Keratinocyte (primary cell): ENCODE measurements around the gene HLA-F.

Source experiments
- EZH2 ChIP-seq: IDR thresholded peaks from one replicate; pipeline ENCODE4 v1.6.1; 2012; ENCODE audit warnings: inconsistent platforms, mild to moderate bottlenecking, low read length, moderate library complexity
- TF ChIP-seq, protein P1 (sequence below), 3 experiments: IDR thresholded peaks in 1 of 3; conservative IDR thresholded peaks in 1 of 3; optimal IDR thresholded peaks in 1 of 3; 2 replicates in 2 of 3; 3 replicates in 1 of 3; pipeline versions ENCODE3 to v1.5.1; 2011; ENCODE audit warnings: low read length in 3 of 3, mild to moderate bottlenecking in 3 of 3, moderate library complexity in 2 of 3, control low read depth in 1 of 3, inconsistent platforms in 1 of 3; ENCODE audit not compliant: insufficient read depth in 2 of 3; ENCODE audit errors: extremely low read depth in 1 of 3

DNA sequence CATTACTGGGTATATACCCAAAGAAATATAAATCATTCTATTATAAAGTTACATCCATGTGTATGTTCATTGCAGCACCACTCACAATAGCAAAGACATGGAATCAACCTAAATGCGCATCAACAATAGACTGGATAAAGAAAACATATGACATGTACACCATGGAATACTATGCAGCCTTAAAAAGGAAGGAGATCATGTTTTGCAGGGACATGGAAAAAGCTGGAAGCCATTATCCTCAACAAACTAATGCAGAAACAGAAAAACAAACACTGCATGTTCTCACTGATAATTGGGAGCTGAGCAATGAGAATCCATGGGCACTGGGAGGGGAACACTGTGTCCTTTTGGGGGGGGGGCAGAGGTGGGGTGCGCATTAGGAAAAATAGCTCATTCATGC lies 53.5 kb downstream of the HLA-F start:
- TF ChIP-seq, protein P1, sequence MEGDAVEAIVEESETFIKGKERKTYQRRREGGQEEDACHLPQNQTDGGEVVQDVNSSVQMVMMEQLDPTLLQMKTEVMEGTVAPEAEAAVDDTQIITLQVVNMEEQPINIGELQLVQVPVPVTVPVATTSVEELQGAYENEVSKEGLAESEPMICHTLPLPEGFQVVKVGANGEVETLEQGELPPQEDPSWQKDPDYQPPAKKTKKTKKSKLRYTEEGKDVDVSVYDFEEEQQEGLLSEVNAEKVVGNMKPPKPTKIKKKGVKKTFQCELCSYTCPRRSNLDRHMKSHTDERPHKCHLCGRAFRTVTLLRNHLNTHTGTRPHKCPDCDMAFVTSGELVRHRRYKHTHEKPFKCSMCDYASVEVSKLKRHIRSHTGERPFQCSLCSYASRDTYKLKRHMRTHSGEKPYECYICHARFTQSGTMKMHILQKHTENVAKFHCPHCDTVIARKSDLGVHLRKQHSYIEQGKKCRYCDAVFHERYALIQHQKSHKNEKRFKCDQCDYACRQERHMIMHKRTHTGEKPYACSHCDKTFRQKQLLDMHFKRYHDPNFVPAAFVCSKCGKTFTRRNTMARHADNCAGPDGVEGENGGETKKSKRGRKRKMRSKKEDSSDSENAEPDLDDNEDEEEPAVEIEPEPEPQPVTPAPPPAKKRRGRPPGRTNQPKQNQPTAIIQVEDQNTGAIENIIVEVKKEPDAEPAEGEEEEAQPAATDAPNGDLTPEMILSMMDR (optimal IDR thresholded peaks at IDR 0.05 in 1 of 3, IDR thresholded peaks at IDR 0.05 in 1 of 3, conservative IDR thresholded peaks at IDR 0.05 in 1 of 3; ENCODE audit: extremely low read depth in 1 of 3, insufficient read depth in 2 of 3, low read length in 3 of 3), result no peak
- TF ChIP-seq EZH2, result no peak
